Liver (tissue), 9 donors: ENCODE data around the gene ONECUT1. TPM values are rescaled to one million over a fixed set of nuclear protein-coding genes. Genes with fewer than 3 reads are reported as not detected.

ENCODE experiments used
- DNase-seq: peaks from one replicate; pipeline ENCODE4 v3.0.0-alpha.2; 2017; ENCODE audit warnings: low spot score
- H3K27ac ChIP-seq, 2 donors: one replicate each; pipeline ENCODE4 v1.7.0; 2013; ENCODE audit warnings: inconsistent platforms in 2 of 2, low read length in 2 of 2, control low read depth in 1 of 2, low read depth in 1 of 2, mild to moderate bottlenecking in 1 of 2
- H3K27me3 ChIP-seq, 4 donors: one replicate each; pipeline versions ENCODE4 v1.6.1 to v1.7.0; 2013; ENCODE audit warnings: low read length in 3 of 4, inconsistent platforms in 1 of 4, mild to moderate bottlenecking in 1 of 4, moderate library complexity in 1 of 4; ENCODE audit not compliant: control insufficient read depth in 4 of 4, insufficient read depth in 4 of 4
- H3K36me3 ChIP-seq, 4 donors: one replicate each; pipeline versions ENCODE4 v1.6.1 to v1.7.0; 2013; ENCODE audit warnings: low read length in 3 of 4, mild to moderate bottlenecking in 3 of 4, low read depth in 1 of 4, moderate library complexity in 1 of 4; ENCODE audit not compliant: control insufficient read depth in 4 of 4, insufficient read depth in 3 of 4
- H3K4me1 ChIP-seq, 4 donors: one replicate each; pipeline versions ENCODE4 v1.6.1 to v1.7.0; 2013; ENCODE audit warnings: low read length in 3 of 4, mild to moderate bottlenecking in 3 of 4, moderate library complexity in 1 of 4; ENCODE audit not compliant: control insufficient read depth in 4 of 4, insufficient read depth in 4 of 4
- H3K4me3 ChIP-seq, 3 donors: one replicate each; pipeline versions ENCODE4 v1.6.1 to v1.7.0; 2013; ENCODE audit warnings: low read length in 3 of 3, control low read depth in 1 of 3, low read depth in 1 of 3, mild to moderate bottlenecking in 1 of 3
- H3K9ac ChIP-seq, 2 donors: one replicate each; pipeline ENCODE4 v1.7.0; 2013; ENCODE audit warnings: low read length in 2 of 2, mild to moderate bottlenecking in 2 of 2, moderate library complexity in 2 of 2, control low read depth in 1 of 2, low read depth in 1 of 2
- H3K9me3 ChIP-seq, 4 donors: one replicate each; pipeline versions ENCODE4 v1.6.1 to v1.7.0; 2013; ENCODE audit warnings: low read length in 3 of 4; ENCODE audit not compliant: control insufficient read depth in 4 of 4
- EGR1 ChIP-seq, 2 donors: IDR thresholded peaks; 2 replicates each; pipeline ENCODE4 v1.6.1; 2016 to 2018; ENCODE audit warnings: antibody characterized with exemption in 2 of 2, low read depth in 2 of 2
- FOXA1 ChIP-seq: IDR thresholded peaks from 2 replicates; pipeline ENCODE4 v1.6.1; 2016; ENCODE audit warnings: antibody characterized with exemption
- FOXA2 ChIP-seq: IDR thresholded peaks from 2 replicates; pipeline ENCODE4 v1.6.1; 2016; ENCODE audit warnings: antibody characterized with exemption
- GABPA ChIP-seq, 2 donors: IDR thresholded peaks in 1 of 2; conservative IDR thresholded peaks in 1 of 2; 2 replicates each; pipeline ENCODE4 v1.6.1; 2016; ENCODE audit warnings: antibody characterized with exemption in 2 of 2, mild to moderate bottlenecking in 1 of 2, moderate library complexity in 1 of 2
- HNF4A ChIP-seq, 2 donors: conservative IDR thresholded peaks; 2 replicates each; pipeline ENCODE4 v1.6.1; 2016; ENCODE audit warnings: antibody characterized with exemption in 2 of 2, mild to moderate bottlenecking in 2 of 2
- HNF4G ChIP-seq: IDR thresholded peaks from 2 replicates; pipeline ENCODE4 v1.6.1; 2016; ENCODE audit warnings: antibody characterized with exemption
- JUND ChIP-seq, 2 donors: IDR thresholded peaks; 2 replicates each; pipeline ENCODE4 v1.6.1; 2016; ENCODE audit warnings: antibody characterized with exemption in 2 of 2
- NR2F2 ChIP-seq: IDR thresholded peaks from 2 replicates; pipeline ENCODE4 v1.6.1; 2016; ENCODE audit warnings: antibody characterized with exemption
- RAD21 ChIP-seq, 2 donors: IDR thresholded peaks; 2 replicates each; pipeline ENCODE4 v1.6.1; 2016; ENCODE audit warnings: antibody characterized with exemption in 2 of 2, mild to moderate bottlenecking in 2 of 2
- RXRA ChIP-seq, 2 donors: IDR thresholded peaks; 2 replicates each; pipeline ENCODE4 v1.6.1; 2017 to 2018; ENCODE audit warnings: antibody characterized with exemption in 2 of 2, mild to moderate bottlenecking in 1 of 2
- SP1 ChIP-seq: IDR thresholded peaks from 2 replicates; pipeline ENCODE4 v1.6.1; 2018; ENCODE audit warnings: antibody characterized with exemption, mild to moderate bottlenecking
- TAF1 ChIP-seq: conservative IDR thresholded peaks from 2 replicates; pipeline ENCODE4 v1.6.1; 2016; ENCODE audit warnings: antibody characterized with exemption, mild to moderate bottlenecking
- YY1 ChIP-seq: IDR thresholded peaks from 2 replicates; pipeline ENCODE4 v1.6.1; 2016; ENCODE audit warnings: antibody characterized with exemption, mild to moderate bottlenecking
- WGBS: extraction: QIAGEN DNeasy Blood & Tissue Kit; methylation state at CpG from one replicate; pipeline ENCODE4 v1.1.7; 2013; 5-methylcytosine and 5-hydroxymethylcytosine counted together
- polyA plus RNA-seq, 2 donors: library from polyadenylated mRNA; stranded (reverse) in 1 of 2; unstranded in 1 of 2; fragments of 200-250 nt in 1 of 2; fragments of >200 nt in 1 of 2; fragmentation: Nextera tagmentation in 1 of 2; extraction: Ambion mirVana in 1 of 2; gene quantifications; one replicate each; pipeline versions ENCODE4 v1.2.1 to v1.2.3, GENCODE V29; 2013 to 2015
- total RNA-seq, 2 donors: library from RNA; depleted of rRNA; stranded (reverse); fragments of >200 nt; gene quantifications; one replicate each; pipeline ENCODE4 v1.2.3, GENCODE V29; 2014
- TF ChIP-seq, protein P1 (sequence below): IDR thresholded peaks from 2 replicates; pipeline ENCODE4 v1.6.1; 2016; ENCODE audit warnings: antibody characterized with exemption, mild to moderate bottlenecking
- TF ChIP-seq, protein P2 (sequence below): IDR thresholded peaks from 2 replicates; pipeline ENCODE4 v1.6.1; 2016; ENCODE audit warnings: antibody characterized with exemption
- TF ChIP-seq, protein P3 (sequence below): IDR thresholded peaks from 2 replicates; pipeline ENCODE4 v1.6.1; 2016; ENCODE audit warnings: antibody characterized with exemption
- donor health status: healthy.
- donor health status: healthy.
- donor health status: healthy.
- donor health status: healthy.
- donor health status: healthy.

The ONECUT1 gene
- total RNA-seq, result 10 to 100 TPM; 14.1 to 51.0 TPM
- polyA plus RNA-seq, result 10 to 100 TPM in 1 of 2 donors, 1 to 10 TPM in 1; 7.7 to 15.4 TPM

DNA sequence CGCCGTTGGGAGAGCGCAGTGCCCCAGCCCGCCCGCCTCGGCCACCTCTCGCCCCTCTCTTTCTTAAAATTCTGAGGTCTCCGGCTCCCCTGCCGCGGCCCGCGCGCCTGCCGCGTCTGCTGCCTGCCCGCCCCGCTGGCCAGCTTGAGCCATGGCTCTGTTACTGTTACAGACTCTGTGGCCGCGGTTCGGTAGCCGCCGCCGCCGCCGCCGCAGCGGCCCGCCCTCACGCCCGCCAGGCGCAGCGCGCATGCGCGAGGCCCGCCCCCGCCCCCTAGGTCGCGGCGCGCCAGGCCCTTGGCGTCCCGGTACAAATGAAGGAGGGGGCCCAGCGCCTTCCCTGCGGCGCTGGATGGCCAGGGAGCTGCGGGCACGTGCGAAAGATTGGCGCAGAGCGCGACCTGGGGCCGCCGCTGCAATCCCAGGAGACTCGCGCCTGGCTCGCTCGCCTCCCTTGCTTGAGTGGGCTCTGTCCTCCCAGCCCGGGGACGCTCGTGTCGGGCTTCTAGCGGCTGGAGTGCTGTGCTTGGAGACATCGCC, at the start of gene ONECUT1:
ONECUT1 (minus strand) TSS at position 168 of the 540 bp plus-strand sequence. CDS start 452 bp downstream, outside the sequence.
- H3K9ac ChIP-seq, result peak within 1 kb of the TSS; percentile 64 to 74
- H3K27ac ChIP-seq, result peak within 1 kb of the TSS; percentile 76 to 80
- H3K27me3 ChIP-seq, result peaks cover 0 to 3% (median 0%) of the 10 kb centered on the region in 4 donors
- peak within 1 kb of the TSS; percentile 59 to 76 (median 74) for H3K4me3 ChIP-seq
- H3K9me3 ChIP-seq, result no peaks in the 10 kb centered on the region
- H3K36me3 ChIP-seq, result no peaks in the 10 kb centered on the region
- H3K4me1 ChIP-seq, result peaks cover 0 to 42% (median 7%) of the 10 kb centered on the region in 4 donors
- peak; percentile 74 for DNase-seq
- under 1% methylated on average over 64 of the region's 64 CpGs for WGBS
- TF ChIP-seq FOXA2, result no peak
- TF ChIP-seq TAF1, result peak; percentile 75
- TF ChIP-seq SP1, result peak; percentile 22
- peak in 1 of 2 donors; percentile 32 for TF ChIP-seq EGR1 (IDR thresholded peaks at IDR 0.05; ENCODE audit: low read depth in 2 of 2)
- TF ChIP-seq NR2F2, result no peak
- TF ChIP-seq, protein P1, sequence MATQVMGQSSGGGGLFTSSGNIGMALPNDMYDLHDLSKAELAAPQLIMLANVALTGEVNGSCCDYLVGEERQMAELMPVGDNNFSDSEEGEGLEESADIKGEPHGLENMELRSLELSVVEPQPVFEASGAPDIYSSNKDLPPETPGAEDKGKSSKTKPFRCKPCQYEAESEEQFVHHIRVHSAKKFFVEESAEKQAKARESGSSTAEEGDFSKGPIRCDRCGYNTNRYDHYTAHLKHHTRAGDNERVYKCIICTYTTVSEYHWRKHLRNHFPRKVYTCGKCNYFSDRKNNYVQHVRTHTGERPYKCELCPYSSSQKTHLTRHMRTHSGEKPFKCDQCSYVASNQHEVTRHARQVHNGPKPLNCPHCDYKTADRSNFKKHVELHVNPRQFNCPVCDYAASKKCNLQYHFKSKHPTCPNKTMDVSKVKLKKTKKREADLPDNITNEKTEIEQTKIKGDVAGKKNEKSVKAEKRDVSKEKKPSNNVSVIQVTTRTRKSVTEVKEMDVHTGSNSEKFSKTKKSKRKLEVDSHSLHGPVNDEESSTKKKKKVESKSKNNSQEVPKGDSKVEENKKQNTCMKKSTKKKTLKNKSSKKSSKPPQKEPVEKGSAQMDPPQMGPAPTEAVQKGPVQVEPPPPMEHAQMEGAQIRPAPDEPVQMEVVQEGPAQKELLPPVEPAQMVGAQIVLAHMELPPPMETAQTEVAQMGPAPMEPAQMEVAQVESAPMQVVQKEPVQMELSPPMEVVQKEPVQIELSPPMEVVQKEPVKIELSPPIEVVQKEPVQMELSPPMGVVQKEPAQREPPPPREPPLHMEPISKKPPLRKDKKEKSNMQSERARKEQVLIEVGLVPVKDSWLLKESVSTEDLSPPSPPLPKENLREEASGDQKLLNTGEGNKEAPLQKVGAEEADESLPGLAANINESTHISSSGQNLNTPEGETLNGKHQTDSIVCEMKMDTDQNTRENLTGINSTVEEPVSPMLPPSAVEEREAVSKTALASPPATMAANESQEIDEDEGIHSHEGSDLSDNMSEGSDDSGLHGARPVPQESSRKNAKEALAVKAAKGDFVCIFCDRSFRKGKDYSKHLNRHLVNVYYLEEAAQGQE, result peak; percentile 86

DNA sequence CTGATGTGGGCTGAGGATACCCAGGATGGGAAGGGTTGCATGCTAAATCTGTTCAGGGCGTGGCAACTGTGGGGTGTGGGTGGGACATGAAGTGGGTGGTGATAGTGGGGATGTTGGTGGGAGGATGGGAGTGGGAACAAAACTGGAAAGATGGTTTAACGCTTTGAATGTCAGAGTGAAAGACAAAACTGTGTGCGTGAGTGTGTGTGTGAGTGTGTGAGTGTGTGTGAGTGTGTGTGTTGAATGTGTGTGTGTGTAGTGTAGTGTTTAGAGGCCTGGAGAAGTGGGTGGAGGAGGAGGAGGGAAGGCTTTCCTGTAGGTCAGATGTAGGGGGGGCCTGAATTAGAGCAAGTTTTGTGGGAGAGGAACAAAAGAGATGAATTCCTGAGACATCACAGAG, 44.2 kb upstream of the ONECUT1 start:
- Histone ChIP-seq H3K27me3 (no peaks in the 10 kb centered on the region), H3K36me3 (no peaks in the 10 kb centered on the region), H3K9me3 (peaks cover 0 to 1% (median 0%) of the 10 kb centered on the region in 4 donors), H3K9ac (no peak overlapping the region), H3K4me3 (no peak overlapping the region), H3K27ac (no peak overlapping the region), H3K4me1 (no peaks in the 10 kb centered on the region)
- WGBS, result 85% methylated on average over 3 of the region's 3 CpGs
- TF ChIP-seq FOXA1, result no peak
- TF ChIP-seq YY1, result no peak
- TF ChIP-seq HNF4G, result no peak
- TF ChIP-seq RXRA (IDR thresholded peaks at IDR 0.05), result no peak
- no peak for TF ChIP-seq EGR1 (IDR thresholded peaks at IDR 0.05; ENCODE audit: low read depth in 2 of 2)
- TF ChIP-seq GABPA (IDR thresholded peaks at IDR 0.05 in 1 of 2, conservative IDR thresholded peaks at IDR 0.05 in 1 of 2), result no peak
- TF ChIP-seq, protein P2, sequence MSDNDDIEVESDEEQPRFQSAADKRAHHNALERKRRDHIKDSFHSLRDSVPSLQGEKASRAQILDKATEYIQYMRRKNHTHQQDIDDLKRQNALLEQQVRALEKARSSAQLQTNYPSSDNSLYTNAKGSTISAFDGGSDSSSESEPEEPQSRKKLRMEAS, result no peak
- TF ChIP-seq, protein P1, result no peak
- no peak for TF ChIP-seq RAD21 (IDR thresholded peaks at IDR 0.05)
- TF ChIP-seq HNF4A (conservative IDR thresholded peaks at IDR 0.05), result no peak
- TF ChIP-seq NR2F2, result no peak
- TF ChIP-seq FOXA2, result no peak
- TF ChIP-seq JUND (IDR thresholded peaks at IDR 0.05), result no peak
- TF ChIP-seq, protein P3, sequence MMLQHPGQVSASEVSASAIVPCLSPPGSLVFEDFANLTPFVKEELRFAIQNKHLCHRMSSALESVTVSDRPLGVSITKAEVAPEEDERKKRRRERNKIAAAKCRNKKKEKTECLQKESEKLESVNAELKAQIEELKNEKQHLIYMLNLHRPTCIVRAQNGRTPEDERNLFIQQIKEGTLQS, result no peak
- TF ChIP-seq SP1, result no peak
- no peak for TF ChIP-seq TAF1
- no peak for DNase-seq
